Thymus (tissue), 11 donors: ENCODE measurements around the gene PPM1F. TPM values are rescaled to one million over a fixed set of nuclear protein-coding genes. Genes with fewer than 3 reads are reported as not detected.

ENCODE experiments used
- DNase-seq, 9 donors: peaks; one replicate each; pipeline ENCODE4 v3.0.0-alpha.2; 2013; ENCODE audit warnings: low spot score in 9 of 9, low read depth in 6 of 9, missing footprints in 1 of 9
- H3K27ac ChIP-seq, 2 donors: one replicate each; pipeline ENCODE4 v1.5.1; 2013; ENCODE audit warnings: control low read depth in 1 of 2, low read depth in 1 of 2, low read length in 1 of 2, mild to moderate bottlenecking in 1 of 2, moderate library complexity in 1 of 2
- H3K27me3 ChIP-seq, 2 donors: one replicate each; pipeline ENCODE4 v1.5.1; 2013; ENCODE audit warnings: low read length in 1 of 2; ENCODE audit not compliant: control insufficient read depth in 2 of 2, insufficient read depth in 1 of 2
- H3K36me3 ChIP-seq, 2 donors: one replicate each; pipeline ENCODE4 v1.5.1; 2013; ENCODE audit warnings: low read length in 1 of 2, mild to moderate bottlenecking in 1 of 2, moderate library complexity in 1 of 2; ENCODE audit not compliant: control insufficient read depth in 2 of 2, insufficient read depth in 2 of 2
- H3K4me1 ChIP-seq, 2 donors: one replicate each; pipeline ENCODE4 v1.5.1; 2013; ENCODE audit warnings: low read length in 2 of 2; ENCODE audit not compliant: control insufficient read depth in 2 of 2, insufficient read depth in 2 of 2
- H3K4me3 ChIP-seq, 2 donors: one replicate each; pipeline ENCODE4 v1.5.1; 2013; ENCODE audit warnings: low read length in 2 of 2, control low read depth in 1 of 2, mild to moderate bottlenecking in 1 of 2
- H3K9me3 ChIP-seq, 2 donors: one replicate each; pipeline ENCODE4 v1.5.1; 2013; ENCODE audit warnings: low read length in 1 of 2, mild to moderate bottlenecking in 1 of 2; ENCODE audit not compliant: control insufficient read depth in 2 of 2, insufficient read depth in 1 of 2
- WGBS: extraction: QIAGEN DNeasy Blood & Tissue Kit; methylation state at CpG from one replicate; pipeline ENCODE4 v1.1.7; 2013; 5-methylcytosine and 5-hydroxymethylcytosine counted together
- polyA plus RNA-seq: library from polyadenylated mRNA; stranded (reverse); fragments of 200-250 nt; gene quantifications from one replicate; pipeline ENCODE4 v1.2.3, GENCODE V29; 2013
- total RNA-seq: library from RNA; stranded (reverse); fragments of 120-200 nt; gene quantifications from one replicate; pipeline ENCODE4 v1.2.4, GENCODE V29; 2013
- donor health status: healthy.

PPM1F gene
- total and polyA plus RNA-seq, 2 donors = 10.5 to 13.0 TPM

- 91% methylated on average over 11 of the region's 11 CpGs for whole genome bisulfite sequencing
- DNase-seq = no peak
- Histone ChIP-seq H3K4me3 (no peak overlapping the region), H3K4me1 (peaks cover 8 to 52% of the 10 kb centered on the region in 2 donors), H3K9me3 (no peaks in the 10 kb centered on the region), H3K27ac (peak overlapping the region; percentile 23 to 59), H3K27me3 (no peaks in the 10 kb centered on the region), H3K36me3 (peaks cover 8 to 9% of the 10 kb centered on the region in 2 donors)
Observed at GRCh38 chr22:21938906-21939305, 13.7 kb downstream of the PPM1F start.

DNA sequence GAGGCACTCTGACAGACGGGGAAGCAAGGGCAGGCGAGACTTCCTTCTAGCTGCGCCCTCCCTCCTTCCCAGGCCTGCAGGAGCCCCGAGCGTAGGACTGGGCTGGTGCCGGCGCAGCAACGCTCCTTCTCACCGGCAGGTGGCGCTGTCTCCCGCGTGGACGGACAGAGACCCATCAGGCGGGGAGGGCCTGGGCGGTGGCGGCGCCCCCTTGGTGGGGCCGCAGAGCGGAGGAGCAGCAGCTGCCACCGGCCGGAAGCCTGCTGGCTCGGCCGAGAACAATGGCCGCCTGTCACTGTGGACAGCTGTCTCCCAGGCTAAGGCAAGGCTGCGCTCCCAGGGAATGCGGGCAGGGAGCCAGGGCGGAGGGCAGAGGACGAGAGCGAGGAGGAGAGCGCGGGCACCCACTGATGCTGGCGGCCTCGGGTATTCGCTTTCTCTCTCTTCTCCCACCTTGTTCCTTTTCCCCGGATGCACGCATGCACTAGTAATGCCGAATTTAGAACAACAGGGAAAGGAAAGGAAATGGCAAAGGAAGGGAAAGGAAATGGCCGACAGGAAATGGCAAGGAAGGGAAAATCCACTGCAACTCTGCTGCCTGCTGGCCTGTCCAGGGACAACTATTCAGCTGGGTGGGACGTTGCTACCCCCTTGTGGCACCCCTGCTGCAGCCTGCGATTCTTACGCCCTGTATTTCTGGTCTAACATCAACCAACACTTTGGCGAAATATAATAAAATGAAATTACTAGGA is 14.4 kb downstream of the PPM1F start:
- WGBS = 17% methylated on average over 42 of the region's 42 CpGs
- peak overlapping the region; percentile 49 to 50 for H3K4me3 ChIP-seq
- no peaks in the 10 kb centered on the region for H3K27me3 ChIP-seq
- peaks cover 8 to 52% of the 10 kb centered on the region in 2 donors for H3K4me1 ChIP-seq
- peak overlapping the region; percentile 55 to 68 for H3K27ac ChIP-seq
- H3K36me3 ChIP-seq = peaks cover 15% of the 10 kb centered on the region in 2 donors
- H3K9me3 ChIP-seq = no peaks in the 10 kb centered on the region
- peak; percentile 68 to 93 (median 82) for DNase-seq

- no peak for DNase-seq
- H3K4me3 ChIP-seq = no peak overlapping the region
- peaks cover 8 to 51% of the 10 kb centered on the region in 2 donors for H3K4me1 ChIP-seq
- WGBS = 70% methylated on average over 8 of the region's 8 CpGs
- H3K27ac ChIP-seq = peak overlapping the region; percentile 28 to 84
- no peaks in the 10 kb centered on the region for H3K9me3 ChIP-seq
- H3K36me3 ChIP-seq = peaks cover 19 to 20% of the 10 kb centered on the region in 2 donors
- H3K27me3 ChIP-seq = no peaks in the 10 kb centered on the region
Observed at GRCh38 chr22:21937821-21938070, 14.9 kb downstream of the PPM1F start.

DNA sequence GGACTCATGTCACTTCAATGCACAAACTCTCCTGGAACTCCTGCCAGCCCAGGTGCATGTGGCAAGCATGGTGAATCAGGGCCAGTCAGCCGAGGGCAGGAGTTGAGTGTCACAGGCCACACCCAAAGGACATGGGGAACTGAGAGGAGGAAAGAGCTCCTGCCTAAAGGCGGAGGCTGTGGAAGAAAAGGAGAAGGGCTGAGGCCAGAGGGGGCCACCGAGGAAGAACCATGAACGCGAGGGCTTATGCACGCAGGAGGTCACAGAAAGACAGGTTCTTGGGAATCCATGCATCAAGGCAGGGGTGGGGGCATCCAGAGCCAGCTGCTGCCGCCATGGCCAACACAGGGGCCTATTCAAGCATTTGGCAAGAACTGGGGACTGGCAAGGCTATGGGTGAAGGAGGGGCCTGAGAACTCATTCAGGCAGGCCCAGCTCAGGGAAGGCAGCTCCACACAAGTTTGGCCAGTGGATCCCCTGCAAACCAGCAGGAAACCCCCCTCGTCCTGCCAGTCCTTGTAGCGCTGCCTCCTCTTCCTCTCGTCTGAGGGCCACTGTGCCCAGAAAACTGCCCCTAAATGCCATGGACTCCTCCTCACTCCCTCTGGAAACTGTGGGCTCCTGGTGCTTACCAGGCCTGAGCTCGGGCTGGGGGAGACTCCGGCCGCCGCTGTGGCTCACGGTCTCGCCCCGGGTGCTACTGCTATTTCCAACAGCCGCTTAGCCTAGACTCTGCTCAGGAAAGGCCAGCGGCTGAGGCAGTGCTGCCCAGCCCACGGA is 15.4 kb downstream of the PPM1F start:
- Histone ChIP-seq H3K27ac (peak overlapping the region; percentile 28 to 84), H3K36me3 (peaks cover 23% of the 10 kb centered on the region in 2 donors), H3K9me3 (no peaks in the 10 kb centered on the region), H3K27me3 (no peaks in the 10 kb centered on the region), H3K4me3 (no peak overlapping the region), H3K4me1 (peaks cover 8 to 46% of the 10 kb centered on the region in 2 donors)
- 94% methylated on average over 20 of the region's 20 CpGs for WGBS
- DNase-seq = no peak

- Histone ChIP-seq H3K27ac (no peak overlapping the region), H3K9me3 (no peaks in the 10 kb centered on the region), H3K4me3 (no peak overlapping the region), H3K4me1 (peaks cover 8 to 38% of the 10 kb centered on the region in 2 donors), H3K27me3 (no peaks in the 10 kb centered on the region), H3K36me3 (peaks cover 22 to 23% of the 10 kb centered on the region in 2 donors)
- peak in 1 of 9 donors; percentile 23 for DNase-seq
- 77% methylated on average over 15 of the region's 15 CpGs for WGBS
Observed at GRCh38 chr22:21936151-21936775, 16.4 kb downstream of the PPM1F start.

GRCh38 chr22:21933910-21934309 is 18.7 kb downstream of the PPM1F start:
- Histone ChIP-seq H3K4me1 (peaks cover 8 to 26% of the 10 kb centered on the region in 2 donors), H3K9me3 (no peaks in the 10 kb centered on the region), H3K4me3 (no peak overlapping the region), H3K27ac (no peak overlapping the region), H3K36me3 (peaks cover 23 to 26% of the 10 kb centered on the region in 2 donors), H3K27me3 (no peaks in the 10 kb centered on the region)
- 98% methylated on average over 19 of the region's 19 CpGs for WGBS
- DNase-seq = no peak

GRCh38 chr22:21933413-21933812 is 19.2 kb downstream of the PPM1F start:
- no peak overlapping the region for H3K27ac ChIP-seq
- H3K27me3 ChIP-seq = no peaks in the 10 kb centered on the region
- WGBS = 97% methylated on average over 23 of the region's 23 CpGs
- H3K4me3 ChIP-seq = no peak overlapping the region
- DNase-seq = no peak
- H3K4me1 ChIP-seq = peaks cover 4 to 23% of the 10 kb centered on the region in 2 donors
- H3K36me3 ChIP-seq = peaks cover 23 to 26% of the 10 kb centered on the region in 2 donors
- no peaks in the 10 kb centered on the region for H3K9me3 ChIP-seq

DNA sequence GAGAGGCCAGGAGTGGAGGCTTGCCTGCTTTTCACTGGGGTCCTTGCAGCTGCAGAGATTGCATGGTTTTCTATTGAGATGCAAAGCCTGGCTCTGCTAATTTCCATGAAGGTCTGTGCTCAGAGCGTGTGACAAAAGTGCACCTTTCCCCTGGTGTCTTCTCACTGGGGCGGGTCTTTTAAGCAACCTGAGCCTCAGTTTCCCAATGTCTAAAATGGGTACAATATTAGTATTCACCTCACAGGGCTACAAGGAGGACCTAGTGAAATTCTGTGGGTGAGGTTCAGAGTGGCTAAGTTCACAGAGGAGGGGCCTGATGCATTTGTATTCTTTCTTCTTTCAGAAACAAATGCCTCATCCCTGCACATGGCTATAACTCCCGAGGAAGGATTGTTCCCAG is 20.3 kb downstream of the PPM1F start:
- H3K36me3 ChIP-seq = peaks cover 23 to 26% of the 10 kb centered on the region in 2 donors
- no peaks in the 10 kb centered on the region for H3K27me3 ChIP-seq
- no peaks in the 10 kb centered on the region for H3K9me3 ChIP-seq
- H3K27ac ChIP-seq = no peak overlapping the region
- peaks cover 0 to 13% of the 10 kb centered on the region in 2 donors for H3K4me1 ChIP-seq
- no peak overlapping the region for H3K4me3 ChIP-seq
- 95% methylated on average over 3 of the region's 3 CpGs for WGBS
- no peak for DNase-seq

GRCh38 chr22:21931056-21931455 is 21.6 kb downstream of the PPM1F start:
- Histone ChIP-seq H3K4me1 (peaks cover 0 to 3% of the 10 kb centered on the region in 2 donors), H3K27me3 (no peaks in the 10 kb centered on the region), H3K36me3 (peaks cover 23 to 26% of the 10 kb centered on the region in 2 donors), H3K27ac (no peak overlapping the region), H3K4me3 (no peak overlapping the region), H3K9me3 (no peaks in the 10 kb centered on the region)
- 94% methylated on average over 12 of the region's 12 CpGs for WGBS
- no peak for DNase-seq
